ENCODE results near the gene TMEM151A.
"Not testable (repeated sequence)": the region's sequence is repeated elsewhere in the genome, so short reads cannot be mapped to it uniquely, and the experiment has no call there.

The TMEM151A gene

DNA sequence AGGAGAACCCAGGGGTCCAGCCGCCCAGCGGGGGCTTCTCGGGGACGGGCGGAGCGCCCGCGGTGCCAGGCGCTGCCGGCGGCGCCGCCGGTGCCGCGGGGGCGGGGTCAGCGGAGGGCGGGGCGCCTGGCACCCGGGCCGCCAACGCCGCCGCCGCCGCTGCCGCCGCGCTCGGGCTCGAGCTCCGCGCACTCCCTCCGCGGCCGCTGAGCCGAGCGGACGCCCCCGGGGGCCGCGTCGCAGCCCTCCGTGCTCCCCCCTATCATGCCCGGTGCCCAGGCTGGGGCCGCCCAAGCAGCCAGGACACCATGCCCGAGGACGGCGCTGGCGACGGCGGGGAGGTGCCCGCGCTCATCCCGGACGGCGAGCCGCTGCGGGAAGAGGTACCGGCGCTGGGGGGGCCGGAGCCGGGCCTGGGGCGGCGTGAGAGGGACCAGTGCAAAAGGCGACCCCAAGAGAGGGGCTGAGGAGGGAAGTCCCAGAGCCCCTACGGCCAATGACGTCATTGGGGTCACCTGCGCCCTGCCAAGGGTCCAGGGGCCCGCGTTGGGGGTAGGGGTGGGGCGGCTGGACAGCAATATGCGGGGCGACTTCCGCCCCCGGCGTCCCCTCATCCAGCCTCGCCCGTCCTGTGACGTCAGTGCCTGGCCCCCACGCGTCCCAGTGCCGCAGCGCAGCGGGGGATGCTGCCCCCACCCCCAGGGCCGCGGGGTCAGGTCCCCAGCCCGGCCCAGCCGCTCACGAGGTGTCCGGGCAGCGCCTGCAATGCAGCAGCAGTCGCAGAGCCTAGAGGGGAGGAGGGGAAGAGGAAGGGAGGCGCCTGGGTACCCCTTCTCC lies at the start of gene TMEM151A:
TMEM151A (plus strand) TSS at position 189 of the 837 bp plus-strand sequence; CDS start at position 309, 120 bp downstream.
- peak; percentile 43 for DNase-seq

DNA sequence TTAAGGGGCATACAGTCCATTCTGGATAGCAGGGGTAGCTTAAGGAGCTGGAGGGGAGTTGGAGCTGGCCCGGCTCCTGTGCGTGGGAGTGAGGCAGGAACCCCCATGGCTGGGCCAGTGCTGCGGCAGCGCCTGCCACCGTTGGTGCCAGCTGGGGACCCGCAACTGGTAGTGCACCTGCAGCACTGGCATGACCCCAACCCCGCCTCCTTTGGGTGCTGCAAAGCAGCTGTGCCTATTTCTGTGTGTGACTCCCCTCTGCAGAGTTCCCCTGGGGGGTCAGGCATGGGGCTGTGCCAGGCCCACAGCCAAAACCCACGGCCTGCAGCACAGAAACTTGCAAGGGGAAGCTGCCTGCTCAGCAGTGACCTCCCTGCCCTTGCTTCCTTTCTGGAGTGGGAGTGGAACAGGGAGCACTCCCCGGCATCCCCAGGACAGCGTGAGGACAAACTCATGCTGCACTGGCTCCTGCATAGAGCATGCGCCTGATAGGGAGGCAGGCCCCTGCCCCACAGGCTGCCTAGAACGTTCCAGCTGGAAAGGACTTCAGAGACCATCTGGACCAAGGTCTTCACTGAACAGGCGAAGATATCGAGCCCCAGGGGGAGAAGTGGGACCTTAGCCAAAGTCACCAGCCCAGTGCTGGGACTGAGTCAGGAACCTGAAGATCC lies 49.5 kb upstream of the TMEM151A start:
- DNase-seq = no peak

DNA sequence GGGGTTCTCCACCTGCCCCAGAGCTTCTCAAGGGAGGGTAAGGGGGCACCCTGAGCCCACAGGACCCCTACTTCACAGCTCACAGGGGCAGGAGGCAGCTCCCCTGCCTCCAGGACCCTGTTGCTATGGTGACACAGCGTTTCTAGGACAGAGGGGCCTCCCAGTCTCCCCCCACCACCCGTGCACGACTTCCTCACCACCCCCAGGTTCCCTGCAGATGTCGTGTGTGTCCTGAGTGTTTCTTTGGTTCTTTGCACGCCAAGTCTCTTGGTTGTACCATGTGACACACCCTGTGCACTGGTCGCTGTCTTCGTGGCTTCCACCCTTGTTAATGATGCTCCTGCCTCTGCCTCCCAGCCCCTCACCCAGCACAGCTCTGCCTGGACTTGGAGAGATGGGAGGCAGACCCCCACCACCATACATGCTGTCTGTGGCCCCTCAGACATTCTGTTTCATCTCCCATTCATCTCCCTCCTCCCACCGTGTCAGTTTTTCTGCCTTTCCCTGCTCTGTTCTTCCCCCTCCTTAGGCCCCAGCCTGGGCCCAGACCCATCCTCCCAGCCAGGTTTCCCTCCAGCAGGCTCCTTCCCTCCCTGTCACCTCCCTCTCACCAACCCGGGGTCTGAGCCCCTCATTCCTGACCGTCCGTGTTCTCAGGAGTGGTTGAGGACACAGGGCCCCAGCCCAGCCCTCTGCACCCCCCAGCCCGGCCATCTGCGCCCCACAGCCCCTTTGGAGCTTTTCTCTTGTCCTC lies 47.7 kb upstream of the TMEM151A start:
- DNase-seq = no peak

DNA sequence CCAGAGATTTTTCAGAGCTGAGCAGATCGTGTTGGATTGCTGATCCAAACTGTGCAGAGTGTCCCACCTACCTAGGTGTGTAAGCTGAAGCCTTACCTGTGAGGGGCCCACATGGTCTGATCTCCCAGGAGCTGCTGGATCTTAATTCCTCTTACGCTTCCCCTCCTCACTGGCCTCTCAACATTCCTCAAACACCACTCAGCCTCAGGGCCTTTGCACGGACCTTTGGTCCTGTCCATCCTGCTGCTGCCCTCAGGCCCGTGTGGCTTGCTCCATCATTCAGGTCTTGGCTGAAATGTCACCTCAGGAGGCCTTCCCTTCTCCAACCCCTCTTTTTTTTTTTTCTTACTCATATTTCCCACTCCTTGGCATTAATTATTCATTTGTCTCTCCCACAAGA lies 44.4 kb upstream of the TMEM151A start:
- DNase-seq = no peak

DNA sequence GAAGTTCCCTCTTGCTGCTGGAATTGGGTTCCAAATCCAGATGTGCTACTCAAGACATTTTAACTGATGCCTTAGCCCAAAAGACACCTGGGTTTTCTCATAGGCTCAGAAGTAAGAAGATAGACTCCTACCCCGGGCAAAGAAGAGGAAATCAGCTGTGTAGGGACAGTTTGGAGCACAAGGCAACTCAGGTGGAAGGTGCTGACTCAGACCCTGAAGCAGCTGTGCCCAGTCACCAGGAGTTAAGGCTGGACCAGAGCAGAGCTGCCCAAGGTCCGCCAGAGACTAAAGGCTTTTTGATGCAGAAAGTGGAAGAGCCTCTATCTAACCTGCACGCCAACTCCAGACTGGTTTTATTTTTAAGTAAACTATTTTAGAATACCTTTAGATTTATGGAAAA lies 43.9 kb upstream of the TMEM151A start:
- DNase-seq = no peak

DNA sequence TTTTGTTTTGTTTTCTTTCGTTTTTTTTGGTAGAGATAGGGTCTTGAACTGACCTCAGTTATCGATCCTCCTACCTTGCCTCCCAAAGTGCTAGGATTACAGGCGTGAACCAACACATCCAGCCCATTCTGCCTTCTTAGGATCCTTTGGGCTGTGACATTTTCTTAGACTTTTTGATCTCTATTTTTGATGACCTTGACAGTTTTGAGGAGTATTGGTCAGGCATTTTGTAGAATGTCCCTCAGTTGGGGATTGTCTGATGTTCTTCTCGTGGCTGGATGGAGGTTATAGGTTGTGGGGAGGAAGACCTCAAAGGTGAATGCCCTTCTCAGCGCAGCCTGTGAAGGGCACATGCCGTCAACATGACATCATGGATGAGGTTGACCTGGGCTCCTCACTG lies 42.8 kb upstream of the TMEM151A start:
- no peak for DNase-seq

DNA sequence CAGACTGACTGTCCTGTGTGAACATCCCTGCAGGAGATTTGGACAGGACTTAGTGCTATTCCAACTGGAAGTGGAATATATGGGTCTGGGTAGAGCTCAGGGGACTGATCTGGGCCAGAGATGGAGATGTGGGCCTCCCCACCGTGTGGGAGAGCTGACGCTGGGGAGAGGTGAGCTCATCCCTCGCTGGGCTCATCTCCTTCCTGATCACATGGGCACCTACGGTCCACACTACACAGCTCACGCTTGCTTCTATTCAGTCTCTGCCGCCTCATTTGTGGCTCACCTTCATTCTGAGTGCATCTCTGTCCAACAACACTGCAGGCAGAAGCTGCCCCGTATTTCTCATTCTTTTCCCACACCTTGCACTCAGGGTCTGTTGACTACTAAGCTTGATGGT lies 39.9 kb upstream of the TMEM151A start:
- DNase-seq = no peak

DNA sequence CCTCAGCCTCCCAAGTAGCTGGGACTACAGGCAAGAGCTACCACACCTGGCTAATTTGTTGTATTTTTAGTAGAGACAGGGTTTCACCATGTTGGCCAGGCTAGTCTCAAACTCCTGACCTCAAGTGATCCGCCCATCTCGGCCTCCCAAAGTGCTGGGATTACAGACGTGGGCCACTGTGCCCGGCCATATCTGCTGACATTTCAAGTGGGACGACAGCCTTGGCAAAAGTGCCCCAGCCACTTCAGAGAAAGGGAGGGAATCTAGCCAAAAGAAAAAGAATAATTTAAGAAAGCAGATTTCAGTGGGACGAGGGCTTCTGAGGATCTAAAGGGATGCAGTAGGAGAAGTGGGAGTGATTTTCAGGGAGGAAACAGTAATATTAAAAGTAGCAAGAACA lies 38.6 kb upstream of the TMEM151A start:
- not testable (repeated sequence) for DNase-seq

DNA sequence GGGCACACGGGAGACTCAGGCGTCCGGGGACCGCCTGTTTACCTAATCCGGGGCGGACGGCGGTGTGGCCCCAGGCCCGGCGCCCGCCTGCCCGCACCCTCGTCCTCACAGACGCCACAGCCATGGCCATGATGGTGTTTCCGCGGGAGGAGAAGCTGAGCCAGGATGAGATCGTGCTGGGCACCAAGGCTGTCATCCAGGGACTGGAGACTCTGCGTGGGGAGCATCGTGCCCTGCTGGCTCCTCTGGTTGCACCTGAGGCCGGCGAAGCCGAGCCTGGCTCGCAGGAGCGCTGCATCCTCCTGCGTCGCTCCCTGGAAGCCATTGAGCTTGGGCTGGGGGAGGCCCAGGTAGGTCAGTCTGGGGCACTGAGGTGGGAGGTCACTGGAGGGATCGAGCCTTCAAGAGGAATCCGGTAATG lies 33.2 kb upstream of the TMEM151A start:
- no peak for DNase-seq

DNA sequence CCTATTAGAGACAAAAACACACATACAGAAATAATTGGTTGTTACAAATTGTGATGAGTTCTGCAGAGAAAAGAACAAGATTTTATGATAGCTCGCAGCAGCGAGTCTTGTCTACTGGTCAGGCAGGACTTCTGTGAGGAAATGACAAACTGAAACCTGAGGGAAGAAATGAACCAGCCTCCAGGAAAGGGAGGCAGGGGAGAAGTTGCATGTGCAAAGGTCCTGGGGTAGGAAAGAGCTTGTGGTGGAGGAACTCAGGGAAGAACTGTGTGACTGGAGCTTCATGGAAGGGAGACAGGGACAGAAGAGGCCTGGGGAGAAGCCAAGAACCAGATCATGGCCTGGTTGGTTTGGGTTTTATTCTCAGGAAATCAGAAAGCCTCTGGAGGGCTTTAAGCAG lies 32.5 kb upstream of the TMEM151A start:
- DNase-seq = no peak

DNA sequence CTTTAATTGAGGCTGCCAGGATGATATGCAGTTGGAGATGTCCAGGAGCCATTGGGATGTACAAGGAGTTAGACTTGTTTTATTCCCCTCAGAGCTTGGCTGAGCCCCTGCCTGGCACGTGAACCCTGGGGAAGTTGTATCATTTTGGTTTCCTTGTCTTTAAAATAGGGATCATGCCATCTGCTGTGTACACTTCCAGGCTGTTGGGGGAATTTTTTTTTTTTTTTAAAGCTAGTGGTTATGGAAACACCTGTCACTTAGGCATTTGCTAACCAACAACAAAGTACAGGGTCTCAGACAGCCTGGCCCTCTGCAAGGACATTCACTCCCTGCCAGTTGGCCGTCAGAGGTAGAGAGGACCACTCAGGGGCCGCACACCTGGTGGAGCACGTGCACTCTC lies 31.7 kb upstream of the TMEM151A start:
- no peak for DNase-seq

DNA sequence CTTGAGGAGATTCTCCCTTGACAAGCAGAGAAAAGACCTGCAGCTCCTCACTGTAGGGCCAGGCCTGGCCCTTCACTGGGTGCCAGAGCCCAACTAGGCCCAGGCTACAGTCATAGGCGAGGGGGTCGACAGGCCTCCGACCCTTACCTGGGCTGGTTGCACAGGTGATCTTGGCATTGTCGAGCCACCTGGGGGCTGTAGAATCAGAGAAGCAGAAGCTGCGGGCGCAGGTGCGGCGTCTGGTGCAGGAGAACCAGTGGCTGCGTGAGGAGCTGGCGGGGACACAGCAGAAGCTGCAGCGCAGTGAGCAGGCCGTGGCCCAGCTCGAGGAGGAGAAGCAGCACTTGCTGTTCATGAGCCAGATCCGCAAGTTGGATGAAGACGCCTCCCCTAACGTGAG lies 30.1 kb upstream of the TMEM151A start:
- DNase-seq = no peak

DNA sequence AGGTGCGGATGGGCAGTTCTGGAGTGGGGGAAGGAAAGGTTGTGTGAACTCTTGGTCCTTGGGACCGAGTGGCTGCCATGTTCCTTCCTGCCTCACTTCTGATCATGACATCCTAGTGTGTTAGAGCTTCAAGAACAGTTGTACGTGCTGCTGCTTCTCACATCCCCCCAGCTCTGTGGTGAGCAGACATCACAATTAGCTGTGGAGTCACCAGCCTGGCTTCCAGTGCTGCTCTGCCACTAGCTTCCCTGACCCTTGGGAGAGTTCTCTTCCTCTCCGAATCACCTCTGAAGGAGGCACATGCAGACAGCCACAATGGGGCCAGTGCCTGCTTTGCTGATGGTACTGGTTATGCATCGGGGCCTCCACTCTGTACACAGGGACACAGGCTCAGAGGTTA lies 29.5 kb upstream of the TMEM151A start:
- DNase-seq = no peak

DNA sequence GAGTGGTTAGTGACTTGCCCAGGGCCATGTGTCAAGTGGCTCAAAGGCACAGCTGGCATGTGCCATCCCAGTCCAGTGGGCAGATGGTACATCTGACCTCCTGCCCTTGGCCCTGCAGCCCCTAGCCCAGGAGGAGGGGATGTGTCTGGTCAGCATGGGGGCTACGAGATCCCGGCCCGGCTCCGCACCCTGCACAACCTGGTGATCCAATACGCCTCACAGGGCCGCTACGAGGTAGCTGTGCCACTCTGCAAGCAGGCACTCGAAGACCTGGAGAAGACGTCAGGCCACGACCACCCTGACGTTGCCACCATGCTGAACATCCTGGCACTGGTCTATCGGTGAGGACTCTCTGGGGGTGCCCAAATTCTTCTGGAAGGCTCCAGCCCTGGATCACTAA lies 29.0 kb upstream of the TMEM151A start:
- DNase-seq = no peak

DNA sequence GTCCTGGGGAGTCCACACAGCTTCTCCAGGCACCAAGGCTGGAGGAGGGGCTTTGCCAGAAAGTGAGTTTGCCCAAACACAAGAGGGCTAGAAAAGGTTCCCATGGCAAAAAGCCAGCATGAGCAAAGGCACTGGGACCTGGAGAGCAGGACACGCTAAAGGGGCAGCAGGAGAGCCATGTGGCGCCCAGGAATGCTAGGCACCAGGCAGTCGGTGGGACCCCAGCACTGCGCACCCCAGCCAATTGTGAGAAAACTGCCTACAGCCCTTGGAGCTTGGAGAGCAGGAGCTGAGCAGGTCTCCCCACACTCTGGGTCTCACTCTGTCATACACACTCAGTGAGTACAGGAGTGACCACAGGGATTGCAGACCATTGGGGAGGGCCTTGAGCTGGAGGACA lies 28.5 kb upstream of the TMEM151A start:
- no peak for DNase-seq

DNA sequence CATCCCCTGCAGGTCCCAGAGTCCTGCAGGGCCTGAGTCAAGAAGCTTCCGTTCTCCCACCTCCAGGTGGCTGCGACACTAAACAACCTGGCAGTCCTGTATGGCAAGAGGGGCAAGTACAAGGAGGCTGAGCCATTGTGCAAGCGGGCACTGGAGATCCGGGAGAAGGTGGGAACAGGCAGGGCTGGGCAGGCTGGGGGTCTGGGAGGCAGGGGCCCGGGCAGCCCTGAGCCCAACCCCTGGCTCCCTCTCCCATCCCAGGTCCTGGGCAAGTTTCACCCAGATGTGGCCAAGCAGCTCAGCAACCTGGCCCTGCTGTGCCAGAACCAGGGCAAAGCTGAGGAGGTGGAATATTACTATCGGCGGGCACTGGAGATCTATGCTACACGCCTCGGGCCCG lies 27.9 kb upstream of the TMEM151A start:
- DNase-seq = no peak

DNA sequence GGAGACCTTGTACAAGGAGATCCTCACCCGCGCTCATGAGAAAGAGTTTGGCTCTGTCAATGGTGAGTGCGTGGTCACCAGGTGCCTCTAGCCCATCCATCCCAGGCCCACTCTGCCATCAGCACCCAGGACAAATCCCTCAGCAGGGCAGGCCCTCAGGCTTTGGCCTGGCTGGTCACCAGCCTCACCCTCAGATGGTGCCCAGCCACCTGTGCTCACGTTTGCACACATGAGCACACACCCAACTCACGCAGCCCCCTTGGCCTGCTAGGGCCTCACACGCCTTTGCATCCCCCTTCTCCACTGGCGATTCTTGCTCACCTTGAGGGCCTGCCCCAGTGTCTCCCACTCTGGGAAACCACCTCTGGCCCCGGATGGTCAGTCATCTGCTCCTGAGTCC lies 27.3 kb upstream of the TMEM151A start:
- DNase-seq = no peak

DNA sequence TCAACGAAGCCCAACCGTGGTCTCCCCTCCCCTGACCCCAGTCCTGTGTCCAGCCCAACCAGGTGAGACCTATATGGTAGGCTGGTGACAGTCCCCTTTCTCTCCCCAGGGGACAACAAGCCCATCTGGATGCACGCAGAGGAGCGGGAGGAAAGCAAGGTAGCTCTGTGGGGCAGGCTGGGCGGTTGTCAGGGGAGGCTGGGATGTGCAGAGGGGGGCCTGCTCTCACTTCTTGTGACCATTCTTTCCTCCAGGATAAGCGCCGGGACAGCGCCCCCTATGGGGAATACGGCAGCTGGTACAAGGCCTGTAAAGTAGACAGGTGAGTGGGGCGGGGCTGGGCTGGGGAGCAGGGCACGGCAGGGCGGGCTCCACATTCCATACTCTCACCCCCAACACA lies 26.8 kb upstream of the TMEM151A start:
- DNase-seq = no peak

DNA sequence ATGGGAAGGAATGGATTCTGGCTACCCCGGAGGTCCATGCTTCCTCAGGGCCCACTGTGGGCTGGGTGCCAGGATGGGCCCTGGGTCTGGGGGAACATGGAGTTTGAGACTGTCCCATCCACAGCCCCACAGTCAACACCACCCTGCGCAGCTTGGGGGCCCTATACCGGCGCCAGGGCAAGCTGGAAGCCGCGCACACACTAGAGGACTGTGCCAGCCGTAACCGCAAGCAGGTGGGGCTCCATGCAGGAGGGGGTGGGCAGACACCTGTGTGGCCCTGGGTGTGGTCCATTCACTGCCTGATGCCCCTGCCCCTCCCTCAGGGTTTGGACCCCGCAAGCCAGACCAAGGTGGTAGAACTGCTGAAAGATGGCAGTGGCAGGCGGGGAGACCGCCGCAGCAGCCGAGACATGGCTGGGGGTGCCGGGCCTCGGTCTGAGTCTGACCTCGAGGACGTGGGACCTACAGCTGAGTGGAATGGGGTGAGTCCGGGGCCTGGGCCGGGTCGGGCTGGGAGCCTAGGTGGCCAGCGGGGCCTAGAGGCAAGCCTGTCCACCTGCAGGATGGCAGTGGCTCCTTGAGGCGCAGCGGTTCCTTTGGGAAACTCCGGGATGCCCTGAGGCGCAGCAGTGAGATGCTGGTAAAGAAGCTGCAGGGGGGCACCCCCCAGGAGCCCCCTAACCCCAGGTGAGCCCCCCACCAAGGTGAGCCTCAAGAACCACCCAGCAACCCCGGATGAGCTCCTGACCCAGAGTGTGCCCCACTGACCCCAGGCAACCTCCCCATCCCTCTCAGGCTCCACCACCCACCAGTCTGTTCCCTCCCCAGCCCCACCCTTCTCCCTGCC lies 25.9 kb upstream of the TMEM151A start:
- no peak for DNase-seq

DNA sequence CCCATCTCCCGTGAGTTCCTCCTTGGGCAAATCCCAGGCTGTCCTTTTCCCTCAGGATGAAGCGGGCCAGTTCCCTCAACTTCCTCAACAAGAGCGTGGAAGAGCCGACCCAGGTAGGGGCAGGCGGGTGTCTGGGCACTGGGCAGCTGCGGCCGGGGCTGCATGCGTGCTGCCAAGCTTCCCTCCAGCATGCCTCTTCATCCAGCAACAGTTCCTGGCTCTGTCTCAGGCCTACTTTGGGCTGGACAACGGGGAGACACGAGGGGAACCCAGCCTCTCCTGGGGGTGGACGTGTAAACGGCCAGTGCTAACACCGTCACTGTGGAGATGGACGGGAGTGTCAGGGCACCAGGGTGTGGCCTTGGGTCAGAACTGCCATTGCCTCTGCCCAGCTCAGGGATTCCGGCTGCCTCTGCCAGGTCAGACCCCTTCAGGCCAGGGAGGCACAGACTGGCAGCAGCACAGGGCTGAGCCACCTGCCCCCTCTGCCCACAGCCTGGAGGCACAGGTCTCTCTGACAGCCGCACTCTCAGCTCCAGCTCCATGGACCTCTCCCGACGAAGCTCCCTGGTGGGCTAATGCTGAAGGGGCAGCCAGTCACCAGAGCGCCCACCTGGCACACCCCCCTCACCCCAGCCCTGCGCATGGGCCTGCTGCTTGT lies 25.2 kb upstream of the TMEM151A start:
- no peak for DNase-seq

DNA sequence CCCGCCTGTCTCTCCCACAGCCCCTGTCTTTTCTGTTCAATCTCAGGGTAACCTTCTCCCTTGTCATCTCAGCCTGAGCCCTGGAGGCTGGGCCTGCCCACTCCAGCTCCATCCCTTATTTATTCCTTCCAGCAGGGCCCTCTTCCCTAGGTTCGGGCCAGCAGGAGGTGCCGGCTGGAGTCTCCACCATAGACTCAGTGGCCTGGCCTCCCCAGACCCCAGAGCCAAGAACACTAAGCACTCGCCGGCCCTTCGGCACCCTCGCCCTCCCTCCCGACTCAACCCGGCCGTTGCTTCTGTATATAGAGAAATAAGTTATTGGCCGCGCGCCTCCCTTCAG lies 24.7 kb upstream of the TMEM151A start:
- DNase-seq = no peak
